HG02610 (cell line): ENCODE results near the gene HOXA3.

Experiments used
- ATAC-seq: cut with Tn5 transposase; IDR thresholded peaks from one replicate; pipeline ENCODE4 v1.9.1; 2021; ENCODE audit warnings: mild to moderate bottlenecking, moderate library complexity; ENCODE audit not compliant: unreplicated experiment

HOXA3 gene

DNA sequence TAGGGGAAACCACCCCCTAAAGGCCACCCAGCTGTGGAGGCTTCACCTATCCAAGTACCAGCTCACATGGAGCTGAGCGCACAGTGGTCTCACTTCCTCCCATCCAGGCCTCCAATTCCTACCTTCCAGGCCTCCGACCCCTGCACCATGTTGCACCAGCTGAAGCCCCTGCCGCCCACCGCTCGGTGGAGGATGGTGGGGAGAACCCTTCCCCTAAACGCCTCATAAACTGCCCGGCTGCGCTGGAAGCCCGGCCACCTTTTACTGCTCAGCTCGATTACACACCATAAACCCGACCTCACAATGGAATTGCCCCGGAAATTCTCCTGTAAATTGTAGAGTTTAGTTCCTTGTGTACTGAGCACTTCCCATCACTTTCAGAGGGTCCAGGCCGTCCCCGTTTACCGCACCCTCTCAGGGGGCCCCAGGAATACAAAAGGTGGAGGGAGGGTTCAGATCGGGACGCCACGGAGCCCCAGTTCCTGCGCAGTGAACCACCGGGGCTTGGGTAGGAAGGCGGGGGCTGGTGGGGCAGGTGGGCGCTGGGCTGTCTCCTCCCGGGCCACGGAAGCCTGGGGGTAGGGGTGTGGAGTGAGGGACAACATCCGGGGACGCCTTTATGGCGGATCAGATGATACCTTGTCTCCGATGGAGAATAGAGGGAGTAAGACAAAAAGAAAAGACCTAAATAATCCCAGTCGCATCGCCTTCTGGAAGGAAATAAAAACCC, 5.5 kb upstream of the HOXA3 start:
- ATAC-seq = no peak

DNA sequence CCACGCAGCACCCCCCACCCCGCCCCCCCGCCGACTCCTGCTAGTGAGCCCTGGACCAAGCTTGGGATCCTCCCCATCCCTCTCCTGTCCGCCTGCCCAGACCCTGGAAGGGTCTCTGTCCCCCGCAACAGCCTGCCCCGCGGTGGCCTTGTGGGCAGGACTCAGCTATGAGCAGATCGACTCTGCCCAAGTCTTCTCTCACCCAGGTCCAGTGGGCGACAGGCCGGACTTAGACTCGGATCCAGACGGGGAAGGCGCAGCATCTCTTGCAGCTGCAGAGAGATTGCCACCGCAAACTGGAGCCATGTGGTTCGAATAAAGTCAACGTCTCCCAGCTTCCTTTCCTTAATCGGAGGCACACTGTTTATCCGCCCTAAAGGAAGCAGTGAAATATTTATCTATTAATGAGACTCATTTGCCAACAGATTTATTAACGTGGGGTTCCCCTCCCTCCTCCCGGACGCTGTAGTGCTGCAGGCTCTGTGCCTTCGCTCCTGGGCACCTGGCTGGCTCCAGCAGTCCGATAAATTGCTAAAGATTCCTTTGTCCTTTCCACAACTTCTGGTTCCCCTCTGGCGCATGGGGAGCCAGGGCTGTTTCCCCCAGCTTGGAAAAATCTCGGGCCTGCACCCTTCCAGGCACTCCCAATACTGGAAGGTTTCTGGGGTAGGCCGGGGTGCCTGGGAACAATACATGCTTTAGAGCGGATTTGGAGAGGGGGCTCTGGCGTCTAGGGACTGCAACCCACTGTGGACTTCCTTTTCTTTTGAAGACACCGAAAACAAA, 4.7 kb upstream of the HOXA3 start:
- no peak for ATAC-seq

DNA sequence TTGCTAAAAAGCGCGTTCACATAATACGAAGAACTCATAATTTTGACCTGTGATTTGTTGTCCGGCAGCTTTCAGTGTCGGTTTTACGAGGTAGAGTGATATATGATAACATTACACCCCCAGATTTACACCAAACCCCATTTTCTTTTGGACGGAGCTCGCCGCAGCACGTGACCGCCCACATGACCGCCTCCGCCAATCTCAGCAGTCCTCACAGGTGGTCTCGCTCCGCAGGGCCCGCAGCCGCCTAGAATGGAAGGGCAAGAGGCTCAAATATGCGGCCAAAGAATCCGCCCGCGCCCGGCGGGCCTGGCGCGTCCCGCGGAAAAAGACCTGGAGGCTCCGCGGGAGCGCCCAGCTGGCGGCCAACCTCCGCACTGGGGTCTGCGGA, 4.1 kb upstream of the HOXA3 start, which contains the start of gene HOXA7:
Gene HOXA7, minus strand, starts transcription at position 168 of the 391 bp plus-strand sequence. Its CDS starts 130 bp downstream, at position 38.
- no peak for ATAC-seq

- no peak for ATAC-seq
Measured at GRCh38 chr7:27155816-27156507, 3.6 kb upstream of the HOXA3 start.

DNA sequence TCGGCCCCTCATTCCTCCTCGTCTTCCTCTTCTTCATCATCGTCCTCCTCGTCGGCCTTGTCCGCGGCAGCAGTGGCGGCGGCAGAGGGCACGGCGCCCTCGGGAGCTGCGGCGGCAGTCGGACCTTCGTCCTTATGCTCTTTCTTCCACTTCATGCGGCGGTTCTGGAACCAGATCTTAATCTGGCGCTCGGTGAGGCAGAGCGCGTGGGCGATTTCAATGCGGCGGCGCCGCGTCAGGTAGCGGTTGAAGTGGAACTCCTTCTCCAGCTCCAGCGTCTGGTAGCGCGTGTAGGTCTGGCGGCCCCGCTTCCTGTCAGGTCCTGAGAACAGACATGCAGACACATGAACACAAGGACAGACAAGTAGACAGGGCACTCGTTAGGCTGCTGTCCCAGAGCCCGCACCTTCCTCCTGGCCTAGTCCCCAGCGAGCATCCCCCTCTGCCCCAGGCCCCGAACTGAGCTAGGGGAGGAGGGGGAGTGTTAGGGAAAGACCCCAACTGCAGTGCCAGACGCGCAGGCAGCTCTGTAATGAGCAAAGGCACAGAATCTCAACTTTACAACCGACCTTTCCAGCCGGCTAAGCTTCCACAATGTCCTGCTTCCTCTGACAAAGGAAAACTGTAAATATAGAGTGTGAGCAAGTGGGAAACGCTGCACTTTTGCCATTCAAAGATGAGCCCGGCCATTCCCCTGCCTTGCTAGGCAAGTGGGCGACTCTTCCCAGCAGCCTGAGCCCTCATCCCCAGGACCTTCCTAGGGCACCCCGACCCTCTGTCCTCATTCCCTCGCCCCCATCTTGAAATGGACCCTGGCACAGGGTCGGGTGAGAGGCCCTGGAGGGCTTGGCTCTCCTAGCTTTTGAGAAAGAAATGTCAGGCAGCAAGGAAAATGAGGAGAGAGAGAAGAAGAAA, 2.8 kb upstream of the HOXA3 start:
- ATAC-seq = no peak

DNA sequence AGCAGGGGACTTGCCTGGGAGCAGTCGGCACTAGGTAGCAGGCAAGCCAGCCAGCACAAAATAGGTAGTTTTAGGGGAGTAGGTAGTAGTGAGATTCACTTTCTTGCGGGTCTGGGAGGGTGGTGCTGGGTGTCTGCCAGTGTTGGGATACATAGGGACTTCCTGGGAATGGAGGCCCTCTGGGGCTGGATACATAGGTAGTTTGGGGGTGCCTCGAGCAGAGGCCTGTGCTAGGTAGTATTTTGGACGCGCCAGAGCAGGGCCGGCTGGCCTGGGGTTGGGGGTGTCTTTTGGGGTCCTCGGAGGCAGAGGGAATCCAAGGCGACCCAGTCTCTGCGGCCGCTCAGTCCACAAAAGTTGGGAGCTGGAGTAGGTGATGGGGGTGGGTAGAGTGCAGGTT, 2.0 kb upstream of the HOXA3 start:
- no peak for ATAC-seq

DNA sequence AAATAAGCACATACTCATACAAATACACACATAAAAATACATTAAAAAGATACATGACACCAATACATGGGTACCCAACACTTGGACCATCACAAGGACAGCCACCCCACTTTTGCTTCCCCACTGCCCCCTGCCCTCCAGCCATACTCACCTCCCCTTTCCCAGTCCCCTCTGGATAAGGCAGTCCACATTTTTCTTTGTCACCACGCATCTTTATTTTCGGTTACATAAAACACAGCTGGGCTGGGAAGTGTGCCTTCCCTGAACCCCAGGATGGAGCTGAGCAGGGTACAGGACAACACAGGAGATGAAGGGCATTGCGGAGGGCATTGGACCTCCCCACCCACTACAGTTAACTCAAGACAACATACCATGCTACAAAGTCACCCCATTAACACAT, 1.1 kb upstream of the HOXA3 start:
- no peak for ATAC-seq

DNA sequence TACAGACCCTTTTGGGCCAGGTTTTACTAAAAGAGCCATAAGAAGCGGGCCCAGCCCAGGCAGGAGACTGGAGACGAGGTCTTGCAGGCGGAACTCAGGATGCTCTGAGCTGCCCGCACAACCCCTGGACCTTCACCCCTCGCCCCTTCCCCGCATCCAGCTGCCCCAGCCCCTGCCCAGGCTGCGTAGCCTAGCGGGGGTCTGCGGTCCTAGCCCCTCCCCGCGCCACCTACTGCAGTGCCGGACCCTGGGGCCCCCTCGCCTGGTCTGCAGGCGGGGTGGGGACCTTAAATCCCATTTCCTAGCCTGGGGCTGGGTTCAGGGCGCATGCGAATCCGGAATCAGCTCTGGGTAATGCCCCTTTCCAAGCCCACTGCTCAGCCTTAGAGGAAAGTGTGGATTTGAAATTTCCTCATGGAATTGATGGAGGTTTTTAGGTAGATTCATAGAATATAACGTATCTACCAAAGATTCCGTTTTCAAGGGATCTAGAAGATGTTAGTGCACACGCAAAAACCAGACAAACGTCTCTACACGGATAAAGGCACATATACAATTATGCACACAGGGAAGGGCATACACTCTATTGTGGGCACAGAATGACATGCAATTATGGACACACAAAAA, 546 bp upstream of the HOXA3 start:
- no peak for ATAC-seq

GRCh38 chr7:27151341-27151930, 947 bp downstream of the HOXA3 start:
- no peak for ATAC-seq

DNA sequence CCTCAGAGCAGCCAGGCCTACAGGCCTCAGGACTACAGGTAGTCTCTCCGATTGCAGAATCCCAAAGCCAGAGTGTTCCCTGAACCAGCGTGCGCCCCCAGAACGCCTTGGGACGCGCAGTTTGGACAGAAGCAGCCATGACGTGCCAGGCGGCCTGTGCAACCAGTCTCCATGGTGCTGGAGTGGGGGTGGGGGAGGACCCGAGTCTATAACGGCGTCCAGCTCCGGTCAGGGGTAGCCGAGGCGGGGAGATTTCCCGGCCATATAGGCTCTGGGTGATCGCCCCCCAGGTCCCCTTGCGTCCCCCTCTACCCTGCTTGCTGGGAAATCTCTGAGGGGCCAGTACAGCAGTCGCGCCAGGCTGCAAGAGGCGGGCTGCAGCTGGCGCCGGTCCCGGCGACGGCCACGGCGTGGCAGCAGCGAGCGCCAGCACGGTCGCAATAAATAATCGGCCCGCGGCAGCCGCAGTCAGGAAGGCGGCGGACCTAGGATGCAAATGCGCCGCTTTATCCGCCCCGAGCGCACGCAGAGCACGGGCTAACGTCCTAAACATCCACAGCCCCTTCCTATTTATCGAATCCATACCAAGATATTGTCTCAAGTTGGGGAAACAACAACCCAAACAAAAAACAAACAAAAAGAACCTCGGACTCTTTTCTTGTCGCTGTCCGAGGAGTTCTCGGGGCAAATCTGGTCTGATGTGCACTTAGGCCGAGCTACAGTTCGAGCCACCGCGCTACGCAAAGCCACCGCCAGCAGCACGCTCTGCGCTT, 1.6 kb downstream of the HOXA3 start:
- ATAC-seq = peak; percentile 76

GRCh38 chr7:27149842-27150567, 2.4 kb downstream of the HOXA3 start:
- ATAC-seq = no peak

- ATAC-seq = no peak
Measured at GRCh38 chr7:27148756-27149641, 3.4 kb downstream of the HOXA3 start.

- no peak for ATAC-seq
Measured at GRCh38 chr7:27148031-27148755, 4.2 kb downstream of the HOXA3 start.

DNA sequence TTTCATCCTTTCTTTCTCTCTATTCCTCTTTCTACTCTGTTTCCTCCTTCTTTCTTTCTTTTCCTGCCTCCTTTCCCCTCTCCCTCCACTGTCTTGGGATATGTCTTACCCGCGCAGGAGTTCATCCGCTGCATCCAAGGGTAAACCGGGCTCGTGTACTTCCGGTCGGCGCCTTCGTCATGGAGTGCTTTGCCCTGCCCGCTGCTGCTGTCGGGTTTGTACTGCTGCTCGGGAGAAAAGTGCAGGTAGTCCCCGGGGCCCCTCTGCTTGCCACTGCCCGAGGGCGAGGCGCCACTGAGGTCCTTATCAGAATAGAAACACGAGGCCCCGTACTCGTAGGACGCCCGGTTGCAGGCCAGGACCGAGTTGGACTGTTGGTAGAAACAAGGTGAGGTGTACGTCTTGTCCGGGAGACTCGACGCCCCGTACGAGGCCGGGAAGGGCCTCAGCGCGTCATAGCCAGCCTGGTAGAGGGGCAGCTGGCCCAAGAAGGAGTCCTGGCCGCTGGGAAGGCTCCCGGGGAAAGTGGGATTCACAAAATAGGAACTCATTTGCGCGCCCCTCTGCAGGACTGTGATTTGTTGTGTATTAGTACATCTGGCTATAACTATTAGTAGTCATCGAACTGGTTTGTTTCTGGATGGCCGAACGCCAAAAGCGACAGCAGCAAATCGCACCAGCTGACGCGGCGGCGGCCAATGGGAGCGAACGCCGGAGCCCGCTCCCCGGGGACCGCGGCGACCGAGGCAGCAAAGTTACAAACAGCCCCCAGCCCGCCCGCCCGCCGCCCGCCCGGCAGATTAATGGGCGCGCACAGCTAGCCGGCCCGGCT, 5.0 kb downstream of the HOXA3 start, which contains the start of gene HOXA6:
Gene HOXA6, minus strand, starts transcription at position 576 of the 832 bp plus-strand sequence. Its CDS starts 25 bp downstream, at position 551.
- no peak for ATAC-seq

GRCh38 chr7:27146491-27147198, 5.7 kb downstream of the HOXA3 start:
- ATAC-seq = no peak
